Medulla oblongata (tissue), 1 donor: ENCODE results near the gene C1QTNF5.
A peak's percentile ranks its signal among the peaks of the same experiment; 100 is the strongest.

ENCODE experiments used
- DNase-seq: peaks from one replicate; pipeline ENCODE4 v3.0.0-alpha.2; 2015; ENCODE audit errors: extremely low spot score

C1QTNF5 gene

DNA sequence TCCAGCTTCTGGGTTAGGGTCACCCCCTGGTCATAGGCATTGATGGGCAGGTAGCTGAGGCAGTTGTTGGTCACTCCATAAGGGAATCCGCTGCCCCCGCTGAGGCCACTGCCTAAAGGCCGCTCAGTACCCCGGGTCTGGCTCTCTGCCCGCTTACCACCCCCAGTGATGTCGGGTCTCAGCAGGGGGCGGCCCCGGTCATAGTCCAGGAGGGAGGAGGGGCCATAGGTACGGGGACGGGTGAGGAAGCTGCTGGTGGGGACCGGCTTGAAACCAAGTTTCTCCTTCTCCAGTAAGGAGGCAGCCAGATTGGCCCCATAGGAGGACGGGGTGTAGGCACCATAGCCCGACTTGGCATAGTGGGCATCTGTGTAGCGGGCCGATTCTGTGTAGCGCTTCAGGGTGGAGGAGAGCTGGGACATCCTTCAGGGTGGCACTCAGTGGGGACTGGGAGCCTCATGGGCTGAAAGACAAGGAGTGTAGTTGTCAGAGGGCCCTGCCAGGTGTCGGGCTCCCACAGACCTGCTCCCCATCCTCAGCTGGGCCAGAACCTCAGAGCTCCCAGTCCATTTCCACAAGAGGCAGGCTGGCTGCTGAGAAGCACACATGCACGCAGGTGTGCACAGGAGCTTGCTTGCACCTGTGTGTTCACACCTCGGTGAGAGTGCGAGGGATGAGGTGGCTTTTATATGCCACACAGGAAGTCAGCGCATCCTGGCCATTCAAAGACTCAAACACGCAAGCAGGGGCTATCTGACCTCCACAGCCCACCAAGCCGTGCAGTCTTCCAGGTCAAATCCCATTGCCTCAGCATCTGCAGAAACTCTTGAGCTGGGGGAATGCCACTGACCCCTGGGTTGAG is 32.6 kb upstream of the C1QTNF5 start:
- DNase-seq, result peak; percentile 9

DNA sequence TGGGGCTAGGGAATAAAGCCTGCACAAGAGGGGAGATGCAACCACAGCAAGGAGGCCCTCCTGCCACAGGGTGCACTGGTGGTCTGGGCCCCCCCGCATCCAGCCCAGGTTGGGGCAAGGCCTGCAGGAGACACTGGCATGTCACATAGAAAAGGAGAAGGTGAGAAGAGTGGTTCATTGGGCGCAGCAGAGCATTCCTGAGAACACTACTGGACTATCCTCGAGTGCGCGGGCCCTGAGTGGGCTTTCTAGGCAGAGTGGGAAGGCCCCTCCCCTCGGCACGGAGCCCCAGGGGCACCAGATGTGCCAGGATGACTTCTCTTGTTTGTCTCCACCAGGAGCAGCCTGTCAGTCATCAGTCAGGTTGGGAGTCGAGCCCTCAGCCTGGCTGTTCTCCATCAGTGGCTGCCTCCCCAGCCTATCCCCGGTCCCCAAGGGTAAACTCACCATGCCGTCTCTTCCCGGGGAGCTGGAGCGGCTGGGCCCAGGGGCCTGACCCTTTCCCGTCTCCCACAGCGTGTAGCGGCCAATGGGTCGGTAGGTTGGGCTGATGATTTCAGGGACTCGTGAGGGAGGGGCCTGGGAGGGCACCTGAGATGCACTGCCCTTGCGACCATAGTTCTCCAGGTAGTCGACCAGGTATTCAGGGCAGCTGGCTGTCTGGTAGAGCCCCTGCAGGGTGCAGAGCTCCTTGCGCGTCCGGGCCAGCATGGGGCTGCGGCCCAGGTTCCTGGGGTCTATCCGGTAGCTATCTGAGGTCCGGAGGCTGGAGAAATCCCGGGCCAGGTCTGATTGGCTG is 31.8 kb upstream of the C1QTNF5 start:
- no peak for DNase-seq

DNA sequence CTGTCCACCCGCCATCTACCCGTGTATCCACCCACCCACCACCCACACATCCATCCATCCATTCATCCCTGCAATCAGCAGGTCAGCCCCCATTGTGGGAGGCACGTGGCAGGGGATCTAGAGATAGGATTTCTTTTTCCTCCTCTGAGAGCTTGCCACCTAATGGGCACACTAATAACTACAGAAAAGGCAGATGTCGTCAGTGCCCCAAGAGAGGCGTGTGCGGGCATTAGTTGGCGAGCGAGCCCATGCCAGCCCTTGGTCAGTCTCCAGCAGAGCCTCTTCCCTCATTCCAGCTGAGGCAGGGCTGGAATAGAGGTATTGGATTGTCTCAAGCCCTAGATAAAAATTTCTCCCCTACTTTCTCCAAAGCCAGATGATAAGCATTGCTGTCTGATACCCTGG is 31.1 kb upstream of the C1QTNF5 start:
- peak; percentile 84 for DNase-seq

DNA sequence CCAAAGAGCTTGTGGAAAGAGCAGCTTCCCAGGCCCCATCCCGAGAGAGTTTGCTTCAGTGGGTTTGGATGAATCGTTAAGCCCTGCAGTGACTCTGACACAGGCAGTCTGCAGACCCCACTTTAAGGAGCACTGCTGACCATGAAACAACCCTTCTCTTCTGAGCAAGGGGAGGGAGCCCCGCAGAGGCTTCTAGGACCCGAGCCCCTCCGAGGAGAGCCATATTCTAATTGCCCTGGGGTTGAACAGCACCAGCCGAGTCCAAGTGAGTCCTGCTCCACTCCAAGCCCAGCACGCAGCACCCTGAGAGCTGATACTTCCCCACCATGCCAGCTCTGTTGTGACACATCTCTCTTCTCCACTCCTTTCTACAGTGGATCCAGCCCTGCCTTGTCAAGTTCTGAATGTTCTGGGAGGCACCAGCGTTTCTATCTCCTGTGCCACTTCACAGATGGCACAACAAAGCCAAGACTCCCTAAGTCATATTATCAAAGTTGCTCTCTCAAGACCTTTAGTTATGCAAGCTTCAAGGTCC is 30.5 kb upstream of the C1QTNF5 start:
- DNase-seq, result no peak

DNA sequence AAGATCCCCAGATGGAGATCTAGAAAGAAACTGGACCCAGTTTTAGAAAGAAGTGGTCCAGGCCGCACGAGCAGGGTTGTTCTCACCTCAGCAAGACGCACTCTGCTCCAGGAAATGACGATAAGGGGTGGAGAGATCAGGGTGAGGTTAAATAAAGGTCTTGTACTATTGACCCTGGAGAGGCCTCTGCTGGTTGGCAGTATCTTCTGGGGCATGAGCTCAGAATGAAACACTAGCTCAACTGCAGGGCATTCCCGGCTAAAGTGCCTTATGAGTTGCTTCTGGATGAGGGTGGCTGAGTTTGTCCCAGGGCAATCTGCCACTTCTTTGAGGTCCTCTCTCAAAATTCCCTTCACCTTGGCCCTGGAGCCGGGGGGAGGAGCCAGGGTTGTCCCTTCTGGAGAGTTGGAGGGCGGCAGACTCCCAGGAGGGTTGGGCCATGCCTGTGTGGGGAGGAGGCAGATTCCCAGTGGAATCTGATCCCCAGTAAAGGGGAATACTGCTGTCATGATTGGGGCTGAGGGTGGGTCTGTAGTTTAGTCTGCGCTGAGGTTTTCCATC is 29.9 kb upstream of the C1QTNF5 start:
- DNase-seq, result peak; percentile 46

DNA sequence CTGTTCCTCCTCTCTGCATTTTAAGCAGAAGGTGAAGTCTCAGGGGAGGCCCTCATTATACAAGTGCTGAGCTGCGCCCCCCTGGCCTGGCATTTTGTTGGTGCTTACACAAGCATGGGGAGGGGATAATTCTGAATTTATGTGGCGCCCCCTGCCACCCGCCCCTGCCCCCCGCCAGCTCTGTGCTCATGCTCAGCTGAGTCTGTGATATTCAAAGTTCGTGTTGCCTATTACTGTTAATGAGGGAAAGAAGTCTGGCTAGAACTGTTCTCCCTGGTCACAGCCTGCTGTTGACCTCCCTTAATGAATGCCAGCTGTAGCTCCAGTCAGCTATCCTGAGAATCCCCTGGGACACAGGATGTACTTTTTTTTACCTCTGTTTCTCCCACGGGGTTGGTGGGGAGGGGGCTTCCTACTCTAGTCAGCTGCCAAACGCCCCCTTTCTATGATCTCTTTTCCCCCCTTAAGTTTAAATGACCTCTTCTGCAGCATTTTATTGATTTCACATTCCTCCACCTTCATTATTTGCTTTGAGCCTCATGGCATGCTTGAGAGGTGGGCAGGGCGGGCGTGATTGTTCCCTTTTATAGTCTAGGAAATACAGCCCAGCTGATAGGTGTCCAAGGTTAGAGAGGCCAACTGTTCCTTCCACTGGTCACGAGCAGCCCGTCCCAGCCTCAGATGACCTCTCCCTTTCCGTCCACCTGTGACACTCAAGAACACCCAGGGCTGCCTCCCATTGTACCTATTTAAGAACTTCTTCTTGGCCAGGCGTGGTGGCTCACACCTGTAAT is 28.6 kb upstream of the C1QTNF5 start:
- no peak for DNase-seq

DNA sequence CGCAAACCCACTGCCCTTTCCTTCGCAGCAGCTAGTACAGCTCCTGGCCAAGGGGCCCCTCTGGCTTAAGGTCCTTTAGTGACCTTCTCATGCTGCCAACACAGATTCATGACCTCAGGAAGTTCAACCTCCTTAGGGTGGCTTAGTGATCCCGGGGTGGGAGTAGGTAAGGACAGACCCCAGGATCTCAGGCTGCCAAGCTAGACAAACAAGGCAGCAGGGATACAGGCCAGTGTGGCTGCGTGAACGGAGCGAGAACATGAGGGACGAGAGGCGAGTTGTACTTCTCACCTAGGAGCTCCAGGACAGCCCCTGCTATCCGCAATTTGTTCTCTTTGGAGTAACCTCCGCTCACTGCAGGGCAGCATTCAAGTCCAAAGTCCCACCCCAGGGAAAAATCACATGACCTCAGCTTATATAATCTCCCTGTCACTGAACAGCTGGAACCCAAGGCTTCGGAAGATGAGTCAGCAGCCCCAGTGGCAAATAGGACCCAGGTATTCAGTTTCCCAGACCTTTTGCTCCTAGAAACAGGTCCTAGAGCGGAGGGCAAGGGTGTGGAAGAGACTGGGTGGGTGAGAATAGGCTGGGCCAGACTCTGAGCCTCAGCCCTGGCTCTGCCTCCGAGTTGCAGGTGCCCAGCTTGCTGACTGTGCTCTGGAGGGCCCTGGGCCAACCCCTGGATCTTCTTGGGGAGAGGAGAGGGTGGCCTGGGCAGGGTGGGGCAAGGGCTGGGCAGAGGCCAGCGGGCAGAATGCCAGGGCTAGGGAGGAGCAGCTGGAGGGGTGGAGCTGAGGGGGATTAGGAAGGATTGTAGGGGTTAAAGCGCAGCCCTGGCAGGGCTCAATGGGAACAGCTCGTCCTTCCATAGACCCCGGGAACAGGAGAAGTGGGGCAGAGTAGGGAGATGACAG is 27.7 kb upstream of the C1QTNF5 start:
- peak; percentile 65 for DNase-seq

DNA sequence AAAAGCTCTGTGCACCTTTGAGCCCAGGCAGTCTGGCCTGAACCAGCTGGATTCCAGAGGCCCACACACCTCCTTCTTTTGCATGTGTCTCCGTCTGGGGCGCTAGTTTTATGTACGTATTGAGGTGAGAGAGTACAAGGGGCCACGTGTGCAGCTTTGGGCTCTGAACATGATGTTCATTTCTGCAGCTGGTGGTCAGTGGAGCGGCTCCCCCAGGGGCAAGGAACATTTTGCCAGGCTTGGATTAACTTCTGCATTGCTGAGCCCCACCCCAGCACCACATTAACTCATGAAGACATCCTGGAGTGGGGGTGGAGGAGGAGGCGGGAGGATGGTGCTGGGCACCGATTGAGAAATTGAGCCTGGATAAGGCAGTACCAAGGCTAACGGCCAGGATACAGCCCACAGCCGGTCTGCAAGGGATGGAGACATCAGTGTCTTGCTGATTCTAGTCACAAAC is 27.0 kb upstream of the C1QTNF5 start:
- DNase-seq, result no peak

DNA sequence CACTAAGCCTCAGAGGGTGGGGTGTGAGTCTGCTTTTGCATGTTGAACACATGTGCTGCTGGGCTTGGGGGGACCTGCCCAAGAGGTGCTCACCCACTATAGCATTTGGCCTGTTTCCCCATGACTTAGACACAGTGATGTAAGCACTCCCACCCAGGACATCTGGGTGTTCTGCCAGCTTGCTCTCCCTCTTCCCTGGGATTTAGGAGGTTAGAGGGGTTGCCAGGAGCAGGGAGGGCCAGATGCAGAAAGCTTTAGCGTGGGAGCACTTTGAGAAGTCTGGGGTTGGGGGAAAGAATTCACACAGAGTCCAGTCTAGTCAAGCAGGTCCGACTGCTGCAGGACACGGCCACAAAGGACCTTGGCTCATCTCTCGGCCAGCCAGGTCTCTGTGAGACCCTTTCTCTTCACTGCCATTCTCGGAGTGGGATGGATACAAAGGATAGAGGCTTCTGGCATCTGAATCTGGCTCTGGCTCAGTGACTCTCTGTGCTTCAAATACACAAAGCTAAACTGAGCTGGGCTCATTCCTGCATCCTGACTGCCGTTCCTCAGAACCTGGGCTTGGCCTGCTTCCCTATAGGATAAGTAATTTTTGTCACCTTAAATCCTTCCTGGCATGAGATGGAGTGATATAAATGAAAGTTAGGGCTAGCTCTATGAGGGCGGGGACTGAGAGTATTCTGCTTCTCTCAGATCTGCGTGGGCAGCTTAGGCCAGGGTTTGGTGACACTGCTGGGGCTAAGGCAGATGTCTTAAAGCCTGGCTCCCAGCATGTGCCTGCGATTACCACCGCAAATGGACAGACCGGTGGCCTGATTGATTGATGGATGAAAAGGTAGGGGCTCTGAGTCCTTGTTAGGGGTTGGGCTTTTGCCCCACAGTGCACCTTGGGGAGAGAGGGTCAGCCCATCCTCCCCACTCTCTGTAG is 26.3 kb upstream of the C1QTNF5 start:
- peak; percentile 56 for DNase-seq

DNA sequence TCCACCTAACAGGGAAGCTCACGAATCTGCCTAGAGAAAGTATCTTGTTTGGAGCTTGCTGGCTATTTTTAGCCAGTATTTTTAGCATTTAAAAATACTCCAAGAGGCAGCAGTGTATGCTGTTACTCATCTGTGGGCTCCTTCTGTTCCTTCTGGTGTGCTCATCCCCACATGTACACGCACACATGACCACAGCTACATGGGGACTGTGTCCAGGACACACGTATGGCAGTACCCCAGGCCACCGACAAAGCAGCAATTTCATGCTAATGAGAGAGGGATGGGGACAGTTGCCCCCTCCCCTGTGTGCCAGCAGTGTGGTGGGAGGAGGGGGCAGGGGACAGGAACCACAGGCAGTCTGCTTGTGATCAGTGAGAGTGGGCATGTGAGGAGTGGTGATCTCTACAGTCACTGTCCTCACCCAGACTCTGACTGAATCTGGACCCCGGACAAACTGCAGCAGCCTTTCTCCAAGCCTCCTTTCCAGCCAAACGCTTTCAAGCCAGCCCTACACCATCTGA is 24.4 kb upstream of the C1QTNF5 start:
- no peak for DNase-seq

DNA sequence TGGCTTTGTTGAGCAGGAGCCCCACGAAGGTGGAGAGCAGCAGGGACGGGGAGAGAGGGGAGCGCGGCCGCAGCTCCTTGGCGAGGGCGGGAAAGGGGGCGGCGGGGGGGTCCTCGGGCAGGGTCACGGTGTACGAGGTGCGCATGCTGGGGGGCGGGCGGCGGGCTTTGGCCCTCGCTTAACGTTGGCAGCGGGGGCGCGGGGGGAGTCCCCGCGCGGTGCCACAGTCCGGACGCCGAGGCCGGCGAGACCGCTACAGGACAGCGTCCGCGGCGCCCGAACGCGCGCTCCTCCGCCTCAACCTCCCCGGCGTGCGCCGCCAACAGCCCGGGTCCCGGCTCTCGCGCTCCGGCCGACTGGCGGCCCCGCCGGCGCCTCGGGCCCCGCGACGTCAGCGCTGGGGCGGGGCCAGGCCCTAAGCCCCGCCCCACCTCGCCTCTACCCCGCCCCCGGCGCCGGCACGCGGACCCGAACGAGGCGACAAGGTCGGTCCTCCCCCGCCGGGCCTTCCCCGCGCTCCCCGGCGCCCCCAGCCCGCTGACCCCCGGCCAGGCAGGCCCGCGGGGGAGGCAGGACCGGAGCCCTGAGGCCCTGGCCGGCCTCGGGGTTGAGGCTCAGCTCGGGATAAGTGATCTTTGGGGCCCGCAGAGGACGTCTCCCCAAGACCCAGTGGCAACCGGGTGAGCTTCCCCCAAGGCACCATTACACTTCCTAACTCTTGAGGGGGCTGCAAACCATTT is 23.3 kb upstream of the C1QTNF5 start:
- DNase-seq, result peak; percentile 81

DNA sequence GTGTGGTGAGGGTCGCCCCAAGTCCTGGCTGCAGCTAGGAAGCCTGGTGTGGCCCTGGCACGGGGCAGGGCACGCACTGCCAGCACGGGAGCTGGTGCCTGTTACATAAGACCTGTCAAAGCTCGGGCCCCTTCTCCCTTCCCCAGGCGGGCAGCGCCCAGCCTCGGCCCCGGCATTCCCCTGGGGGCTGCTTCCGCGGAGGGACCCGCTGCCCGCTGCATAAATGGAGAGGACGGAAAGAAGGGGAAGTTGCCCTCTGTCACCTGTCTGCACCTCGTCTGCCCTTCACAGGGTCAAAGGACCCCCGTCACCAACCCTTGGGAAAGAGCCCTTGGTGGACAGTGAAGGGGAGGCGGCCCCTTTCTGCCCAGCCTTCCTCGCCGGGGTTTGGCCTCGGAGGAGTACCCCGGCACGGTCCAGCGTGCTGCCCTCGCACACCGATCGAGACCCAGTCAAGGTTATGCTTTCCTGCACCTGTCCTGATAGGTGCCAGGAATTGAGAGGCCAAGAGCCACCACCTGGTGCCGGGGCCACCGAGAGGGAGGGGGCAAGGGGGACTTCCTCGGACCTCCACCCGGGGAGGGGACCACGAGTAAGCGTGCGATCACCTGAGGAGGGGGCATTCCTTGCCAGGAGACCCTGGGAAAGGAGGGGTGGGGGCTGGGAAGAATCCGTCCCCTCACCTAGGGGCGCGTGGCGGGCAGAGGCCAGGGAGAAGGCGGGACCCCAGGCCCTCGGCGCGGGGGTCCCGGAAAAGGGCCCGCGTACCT is 22.6 kb upstream of the C1QTNF5 start:
- no peak for DNase-seq

DNA sequence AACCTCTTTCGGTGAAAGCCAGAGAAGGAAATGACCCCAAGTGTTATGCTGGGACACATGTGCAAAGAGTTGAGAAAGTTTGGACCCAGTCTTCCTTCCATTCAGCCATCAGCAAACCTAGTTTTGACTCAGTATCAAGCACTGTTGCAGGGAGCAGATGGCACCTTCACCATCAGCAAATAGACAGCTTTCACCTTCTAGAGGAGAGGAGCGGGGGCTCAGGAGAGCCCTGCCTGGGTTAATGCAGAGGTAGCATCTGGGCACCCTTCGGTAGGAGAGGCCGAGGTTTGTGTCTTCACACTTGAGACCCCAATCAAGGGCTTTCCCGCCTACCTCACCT is 22.0 kb upstream of the C1QTNF5 start:
- no peak for DNase-seq

DNA sequence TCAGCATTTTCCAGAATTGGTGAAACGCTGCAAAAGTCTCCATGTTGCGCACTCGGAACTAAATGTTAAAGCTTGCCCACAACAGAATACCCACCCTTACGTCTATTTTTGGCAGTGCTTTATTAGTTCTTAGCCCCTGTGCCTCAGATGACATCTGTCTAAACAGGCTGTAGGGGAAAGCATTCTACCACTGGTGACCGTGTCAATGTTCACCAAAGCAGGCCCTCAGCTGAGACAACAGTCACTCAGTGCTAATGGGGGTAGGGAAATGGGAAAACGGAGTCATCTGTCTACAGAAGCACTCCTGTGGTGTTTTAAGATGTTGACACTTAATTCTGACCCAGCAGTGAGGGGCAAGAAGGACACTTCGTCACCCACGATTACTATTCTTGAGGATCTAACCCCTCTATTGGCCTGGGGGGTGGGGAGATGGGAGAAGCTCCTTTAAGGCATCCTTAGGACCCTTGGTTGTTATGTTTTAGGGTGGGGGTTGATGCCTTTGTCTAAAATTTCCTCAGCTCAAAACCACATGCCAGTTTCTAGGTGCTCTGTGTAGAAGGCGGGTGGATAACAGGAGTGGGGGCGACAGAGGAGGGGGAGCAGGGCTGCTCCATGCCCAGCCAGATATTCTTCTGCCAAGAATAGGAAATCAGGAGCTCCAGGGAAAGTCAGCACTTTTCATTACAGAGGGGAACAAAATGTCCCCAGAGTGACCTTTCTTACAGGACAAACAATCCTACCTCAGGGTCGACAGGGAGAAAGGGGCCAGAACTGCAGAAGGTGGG is 21.4 kb upstream of the C1QTNF5 start:
- DNase-seq, result peak; percentile 63

DNA sequence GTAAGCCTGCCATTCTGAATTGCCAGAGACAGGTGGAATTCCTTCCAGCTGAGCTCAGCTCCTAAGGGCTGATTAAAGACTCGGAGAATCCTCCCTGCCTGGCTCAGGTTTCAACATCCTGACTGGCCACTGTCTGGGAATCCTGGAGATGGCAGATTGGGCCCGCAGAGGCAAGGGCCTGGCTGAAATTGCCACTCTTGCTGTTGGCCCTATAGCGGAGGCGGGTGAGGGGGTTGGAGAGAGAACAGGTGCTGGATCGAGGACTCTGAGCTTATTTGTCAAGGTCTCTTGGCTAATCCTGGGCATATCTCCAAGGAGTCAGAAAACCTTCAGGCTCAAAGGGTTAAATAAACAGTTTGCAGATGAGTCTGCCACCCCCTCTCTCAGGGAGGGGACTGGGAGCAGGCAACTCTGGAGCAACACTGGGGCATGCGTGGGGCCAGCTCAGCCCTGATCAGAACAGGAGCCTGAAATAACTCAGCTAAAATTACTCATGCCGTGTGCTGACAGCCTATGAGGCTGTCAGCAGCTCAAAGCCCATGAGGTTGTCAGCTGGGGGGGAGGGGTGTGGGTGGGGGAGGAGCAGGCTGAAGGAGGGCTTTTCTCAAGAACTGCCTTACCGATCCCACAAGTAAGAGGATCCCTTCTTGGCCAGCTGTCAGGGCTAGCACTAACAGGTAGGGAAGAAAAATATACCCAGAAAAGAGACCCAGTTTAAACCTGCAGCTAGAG is 20.5 kb upstream of the C1QTNF5 start:
- DNase-seq, result peak; percentile 54
